Measurements from ENCODE around the gene EFHD2.

GRCh38 chr1:15424981-15425380 lies 15.3 kb downstream of the EFHD2 start:
- no peak for TF ChIP-seq YY1 (IDR thresholded peaks at IDR 0.05; ENCODE audit: insufficient read depth, insufficient read length)
- TF ChIP-seq ZNF274 (IDR thresholded peaks at IDR 0.05; ENCODE audit: low read depth, low read length): no peak
- no peak for TF ChIP-seq SUZ12 (IDR thresholded peaks at IDR 0.05; ENCODE audit: extremely low read depth, insufficient read depth, insufficient read length)

All from NT2/D1 (cell line).